HG03439 (cell line): ENCODE results near the gene CSDE1.
"Not testable (repeated sequence)": the region's sequence is repeated elsewhere in the genome, so short reads cannot be mapped to it uniquely, and the experiment has no call there.

ENCODE experiments used
- ATAC-seq: cut with Tn5 transposase; IDR thresholded peaks from one replicate; pipeline ENCODE4 v1.9.1; 2021; ENCODE audit warnings: mild to moderate bottlenecking, moderate library complexity; ENCODE audit not compliant: unreplicated experiment

Gene CSDE1

GRCh38 chr1:114757455-114758255 lies at the start of gene CSDE1:
TSS of gene CSDE1 (minus strand) at chr1:114757984. CDS start at chr1:114739890, 18,094 bp downstream.
- ATAC-seq = peak; percentile 80

- not testable (repeated sequence) for ATAC-seq
Measured at GRCh38 chr1:114804449-114804848, 46.7 kb upstream of the CSDE1 start.

- no peak for ATAC-seq
Measured at GRCh38 chr1:114803001-114803400, 45.2 kb upstream of the CSDE1 start.

GRCh38 chr1:114794038-114794437 lies 36.3 kb upstream of the CSDE1 start:
- no peak for ATAC-seq

- not testable (repeated sequence) for ATAC-seq
Measured at GRCh38 chr1:114790581-114790980, 32.8 kb upstream of the CSDE1 start.

- not testable (repeated sequence) for ATAC-seq
Measured at GRCh38 chr1:114786440-114786839, 28.7 kb upstream of the CSDE1 start.

- ATAC-seq = no peak
Measured at GRCh38 chr1:114782476-114782875, 24.7 kb upstream of the CSDE1 start.

- ATAC-seq = peak; percentile 98
Measured at GRCh38 chr1:114780344-114781226, 22.8 kb upstream of the CSDE1 start, which contains the start of gene SIKE1. TSS of gene SIKE1 (minus strand) at chr1:114780685. CDS start at chr1:114780607, 78 bp downstream.

GRCh38 chr1:114779722-114780121 lies 21.9 kb upstream of the CSDE1 start:
- ATAC-seq = no peak

GRCh38 chr1:114776726-114777125 lies 18.9 kb upstream of the CSDE1 start:
- not testable (repeated sequence) for ATAC-seq

- no peak for ATAC-seq
Measured at GRCh38 chr1:114771992-114772391, 14.2 kb upstream of the CSDE1 start.

- no peak for ATAC-seq
Measured at GRCh38 chr1:114770989-114771388, 13.2 kb upstream of the CSDE1 start.

- no peak for ATAC-seq
Measured at GRCh38 chr1:114764689-114765088, 6.9 kb upstream of the CSDE1 start.

- ATAC-seq = no peak
Measured at GRCh38 chr1:114758256-114758832, 560 bp upstream of the CSDE1 start.

GRCh38 chr1:114756949-114757454 lies 782 bp downstream of the CSDE1 start:
- no peak for ATAC-seq

GRCh38 chr1:114756009-114756892 lies 1.5 kb downstream of the CSDE1 start:
- ATAC-seq = peak; percentile 43

GRCh38 chr1:114755006-114755931 lies 2.5 kb downstream of the CSDE1 start:
- no peak for ATAC-seq

GRCh38 chr1:114753702-114754101 lies 4.1 kb downstream of the CSDE1 start:
- ATAC-seq = not testable (repeated sequence)

- no peak for ATAC-seq
Measured at GRCh38 chr1:114753143-114753542, 4.6 kb downstream of the CSDE1 start.
